ENCODE results near the gene CA10.

- TF ChIP-seq, protein P1, sequence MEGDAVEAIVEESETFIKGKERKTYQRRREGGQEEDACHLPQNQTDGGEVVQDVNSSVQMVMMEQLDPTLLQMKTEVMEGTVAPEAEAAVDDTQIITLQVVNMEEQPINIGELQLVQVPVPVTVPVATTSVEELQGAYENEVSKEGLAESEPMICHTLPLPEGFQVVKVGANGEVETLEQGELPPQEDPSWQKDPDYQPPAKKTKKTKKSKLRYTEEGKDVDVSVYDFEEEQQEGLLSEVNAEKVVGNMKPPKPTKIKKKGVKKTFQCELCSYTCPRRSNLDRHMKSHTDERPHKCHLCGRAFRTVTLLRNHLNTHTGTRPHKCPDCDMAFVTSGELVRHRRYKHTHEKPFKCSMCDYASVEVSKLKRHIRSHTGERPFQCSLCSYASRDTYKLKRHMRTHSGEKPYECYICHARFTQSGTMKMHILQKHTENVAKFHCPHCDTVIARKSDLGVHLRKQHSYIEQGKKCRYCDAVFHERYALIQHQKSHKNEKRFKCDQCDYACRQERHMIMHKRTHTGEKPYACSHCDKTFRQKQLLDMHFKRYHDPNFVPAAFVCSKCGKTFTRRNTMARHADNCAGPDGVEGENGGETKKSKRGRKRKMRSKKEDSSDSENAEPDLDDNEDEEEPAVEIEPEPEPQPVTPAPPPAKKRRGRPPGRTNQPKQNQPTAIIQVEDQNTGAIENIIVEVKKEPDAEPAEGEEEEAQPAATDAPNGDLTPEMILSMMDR (optimal IDR thresholded peaks at IDR 0.05 in 1 of 3, IDR thresholded peaks at IDR 0.05 in 1 of 3, conservative IDR thresholded peaks at IDR 0.05 in 1 of 3; ENCODE audit: extremely low read depth in 1 of 3, insufficient read depth in 2 of 3, low read length in 3 of 3), result no peak
- no peak for TF ChIP-seq EZH2 (IDR thresholded peaks at IDR 0.05; ENCODE audit: low read length)
Observed at GRCh38 chr17:52178012-52178411, 19.5 kb upstream of the CA10 start.

Measured in keratinocyte (primary cell).